ENCODE data around the gene PLA2G2F.

The PLA2G2F gene

DNA sequence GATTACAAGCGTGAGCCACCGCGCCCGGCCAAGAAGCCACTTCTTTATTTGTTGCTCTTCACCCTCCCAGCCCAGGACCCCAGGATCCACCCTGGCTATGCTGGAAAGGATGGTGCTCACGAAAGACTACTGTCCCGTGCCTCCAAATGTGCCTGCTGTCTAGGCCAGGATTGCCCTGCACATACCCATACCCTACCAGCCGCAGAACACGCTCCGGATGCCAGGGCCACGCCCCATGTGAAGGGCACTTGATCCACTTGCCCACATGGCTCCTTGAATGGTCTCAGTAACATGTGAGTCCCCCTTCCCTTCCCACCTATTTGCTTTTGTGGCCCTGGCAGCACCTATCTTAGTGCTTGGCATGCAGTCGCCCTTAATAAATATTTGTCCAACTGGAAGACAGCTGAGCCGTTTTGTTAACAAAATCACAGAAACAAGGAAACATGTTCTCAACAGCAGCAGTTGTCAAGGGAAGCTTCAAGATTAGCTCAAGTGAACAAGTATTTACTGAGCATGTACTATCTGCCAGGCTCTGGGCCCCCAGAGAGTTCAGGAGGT lies 33.0 kb downstream of the PLA2G2F start:
- DNase-seq (ENCODE audit: low read depth): no peak

DNA sequence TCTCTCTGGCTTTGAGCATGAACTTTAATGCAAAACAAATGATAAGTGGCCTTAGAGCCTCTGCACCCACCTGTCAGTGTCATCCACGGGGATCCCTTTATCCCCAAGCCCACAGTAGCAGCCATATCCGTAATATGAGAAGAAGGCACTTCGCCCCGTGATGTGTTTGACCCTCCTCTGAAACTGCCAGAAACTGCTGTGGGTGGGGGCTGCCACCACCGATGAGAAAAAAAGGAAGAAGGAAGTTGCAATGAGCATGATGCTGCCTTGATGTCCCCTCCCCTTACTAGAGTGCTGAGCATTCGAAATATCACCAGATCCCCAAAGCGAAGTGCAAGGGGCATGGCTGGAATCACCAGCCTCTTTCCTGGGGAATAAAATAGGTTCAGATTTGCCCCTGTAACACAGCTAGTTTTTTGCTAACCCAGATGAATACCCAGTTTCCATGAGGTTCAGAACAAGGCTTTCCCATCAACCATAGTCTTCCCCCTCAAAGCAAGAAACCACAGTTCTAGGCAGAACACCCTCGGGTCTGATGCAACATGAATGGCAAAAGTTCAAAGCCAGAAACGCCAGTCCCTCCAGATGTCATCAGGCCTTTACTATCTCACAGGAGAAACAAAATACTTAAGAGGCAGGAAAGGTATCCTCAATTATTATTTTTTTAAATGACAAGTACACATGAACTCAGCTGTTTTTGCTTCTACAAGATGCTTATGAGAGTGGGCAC lies 36.0 kb downstream of the PLA2G2F start:
- DNase-seq (ENCODE audit: low read depth): no peak

DNA sequence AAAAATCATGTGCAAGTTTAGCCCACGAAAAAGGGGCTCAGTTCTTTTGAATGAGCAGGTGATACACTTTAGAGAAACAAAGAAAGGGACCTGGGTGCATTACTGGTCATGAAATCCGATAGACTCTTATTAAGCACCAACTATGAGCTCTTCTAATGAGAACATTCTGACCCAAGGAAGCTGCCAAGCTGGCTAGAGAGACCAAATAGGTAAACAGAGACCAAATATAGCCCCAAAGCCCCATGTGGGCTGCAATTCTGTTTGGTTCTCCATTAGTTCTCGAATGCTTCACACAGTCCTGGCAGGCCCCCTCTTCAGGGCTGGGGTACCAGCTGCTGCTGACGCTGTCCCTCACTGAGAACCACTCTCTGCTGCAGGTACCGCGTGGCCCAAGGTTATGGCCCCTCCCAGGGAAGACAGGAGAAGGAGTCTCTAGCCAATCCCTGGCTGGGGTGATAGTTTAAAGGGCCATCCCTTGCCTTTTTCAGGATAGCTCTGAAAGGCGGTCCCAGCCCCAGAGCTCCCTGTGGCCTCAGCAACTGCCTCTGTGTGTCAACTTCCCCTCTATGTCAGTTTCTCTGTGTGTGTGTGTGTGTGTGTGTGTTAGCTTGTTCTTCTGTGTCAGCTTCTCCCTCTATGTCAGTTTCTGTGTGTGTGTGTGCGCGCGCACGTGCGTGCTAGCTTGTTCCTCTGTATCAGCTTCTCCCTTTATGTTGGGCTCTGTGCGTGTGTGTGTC lies 39.7 kb downstream of the PLA2G2F start:
- no peak for DNase-seq (ENCODE audit: low read depth)

DNA sequence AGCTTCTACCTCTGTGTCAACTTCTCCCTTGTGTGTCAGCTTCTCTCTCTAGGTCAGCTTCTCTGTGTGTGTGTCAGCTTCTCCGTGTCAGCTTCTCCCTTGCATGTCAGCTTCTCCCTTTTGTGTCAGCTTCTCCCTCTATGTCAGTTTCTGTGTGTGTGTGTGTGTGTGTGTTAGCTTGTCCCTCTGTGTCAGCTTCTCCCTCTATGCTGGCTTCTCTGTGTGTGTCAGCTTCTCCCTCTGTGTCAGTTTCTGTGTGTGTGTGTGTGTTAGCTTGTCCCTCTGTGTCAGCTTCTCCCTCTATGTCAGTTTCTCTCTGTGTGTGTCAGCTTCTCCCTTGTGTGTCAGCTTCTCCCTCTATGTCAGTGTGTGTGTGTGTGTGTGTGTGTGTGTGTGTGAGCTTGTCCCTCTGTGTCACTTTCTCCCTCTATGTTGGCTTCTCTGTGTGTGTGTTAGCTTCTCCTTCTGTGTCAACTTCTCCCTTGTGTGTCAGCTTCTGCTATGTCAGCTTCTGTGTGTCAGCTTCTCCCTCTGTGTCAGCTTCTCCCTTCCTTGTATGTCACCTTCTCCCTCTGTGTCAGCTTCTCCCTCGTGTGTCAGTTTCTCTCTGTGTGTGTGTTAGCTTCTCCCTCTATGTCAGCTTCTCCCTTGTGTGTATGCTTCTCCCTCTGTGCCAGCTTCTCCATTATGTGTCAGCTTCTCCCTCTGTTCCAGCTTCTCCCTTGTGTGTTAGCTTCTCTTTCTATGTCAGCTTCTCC lies 40.4 kb downstream of the PLA2G2F start:
- no peak for DNase-seq (ENCODE audit: low read depth)

DNA sequence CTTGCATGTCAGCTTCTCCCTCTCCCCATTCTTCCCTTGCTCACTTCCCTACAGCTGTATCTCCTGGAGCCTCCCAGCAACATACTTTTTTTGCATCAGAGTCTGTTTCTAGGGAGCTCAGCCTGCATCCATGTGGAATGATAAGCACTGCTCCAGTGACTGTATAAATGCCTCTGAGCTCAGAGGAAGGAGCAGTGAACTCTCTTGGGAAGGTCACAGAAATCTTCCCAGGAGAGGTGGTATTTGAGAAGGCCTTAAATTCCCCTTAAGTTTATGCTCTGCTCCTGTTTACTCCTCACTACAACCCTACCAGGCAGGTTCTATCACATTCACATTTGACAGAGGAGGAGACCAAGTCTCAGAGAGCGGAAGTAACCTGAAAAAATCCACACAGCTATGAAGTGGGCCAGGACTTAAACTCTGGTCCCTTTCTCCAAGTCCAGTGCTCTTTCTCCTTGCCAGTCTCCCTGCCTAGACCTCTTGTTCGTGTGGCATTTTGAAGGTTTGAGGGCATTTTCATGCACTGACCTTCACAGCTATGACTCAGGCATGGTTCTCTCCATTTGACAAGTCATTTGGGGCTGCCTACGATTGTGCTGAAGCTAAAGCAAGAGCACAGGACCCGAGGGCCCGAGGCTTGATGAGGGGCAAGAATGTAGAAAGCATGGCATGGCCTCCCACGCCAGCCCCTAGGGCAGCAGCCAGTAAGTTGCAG lies 41.2 kb downstream of the PLA2G2F start:
- DNase-seq (ENCODE audit: low read depth): no peak

DNA sequence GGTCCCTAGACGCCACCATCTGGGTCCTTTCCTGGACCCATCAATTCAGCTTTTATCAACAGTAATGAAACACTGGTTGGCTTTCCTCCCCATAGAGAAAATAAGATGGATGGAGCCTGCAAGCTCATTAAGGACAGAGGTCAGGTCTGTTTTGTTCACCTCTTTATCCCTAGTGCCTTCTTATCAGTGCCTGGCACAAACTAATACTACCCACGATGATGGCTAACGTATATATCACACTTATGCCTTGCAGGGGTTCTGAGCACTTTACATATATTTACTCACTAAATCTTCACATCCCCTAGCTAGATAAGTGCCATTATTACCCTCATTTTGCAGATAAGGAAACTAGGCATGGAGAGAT lies 41.7 kb downstream of the PLA2G2F start:
- DNase-seq (ENCODE audit: low read depth): no peak

DNA sequence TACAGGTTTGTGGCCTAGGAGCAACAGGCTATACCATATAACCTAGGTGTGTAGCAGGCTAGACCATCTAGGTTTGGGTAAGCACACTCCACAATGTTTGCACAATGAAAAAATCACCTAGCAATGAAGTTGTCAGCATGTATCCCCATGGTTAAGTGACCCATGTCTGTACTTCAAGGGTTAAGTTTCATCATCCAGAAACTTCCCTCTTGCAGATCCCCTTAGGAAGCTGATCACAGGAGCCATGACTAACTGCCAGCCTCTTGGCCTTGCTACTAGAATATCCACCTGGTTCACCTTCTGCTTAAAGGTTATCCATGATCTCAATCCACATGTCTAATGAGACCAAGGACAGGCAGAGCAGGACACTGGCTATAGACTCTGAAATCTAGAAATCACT lies 43.3 kb downstream of the PLA2G2F start:
- DNase-seq (ENCODE audit: low read depth): no peak

DNA sequence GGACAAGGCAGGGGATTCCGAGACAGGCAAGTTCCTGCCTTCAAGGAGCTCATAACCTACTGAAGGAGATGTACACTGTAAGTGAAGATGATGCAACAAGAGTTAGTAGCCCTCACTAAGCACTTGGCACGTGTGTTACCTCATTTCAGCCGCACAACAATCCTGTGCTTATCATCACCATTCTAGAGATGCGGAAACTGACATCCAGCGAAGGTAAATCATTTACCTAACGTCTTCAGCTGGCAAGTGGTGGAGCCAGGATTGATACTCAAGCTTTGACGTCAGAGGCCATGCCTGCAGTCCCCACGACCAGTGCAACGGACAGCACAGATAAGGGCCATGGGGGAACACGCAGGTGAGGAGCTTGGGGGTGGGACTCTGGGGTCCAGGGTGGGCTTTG lies 43.9 kb downstream of the PLA2G2F start:
- DNase-seq (ENCODE audit: low read depth): no peak

DNA sequence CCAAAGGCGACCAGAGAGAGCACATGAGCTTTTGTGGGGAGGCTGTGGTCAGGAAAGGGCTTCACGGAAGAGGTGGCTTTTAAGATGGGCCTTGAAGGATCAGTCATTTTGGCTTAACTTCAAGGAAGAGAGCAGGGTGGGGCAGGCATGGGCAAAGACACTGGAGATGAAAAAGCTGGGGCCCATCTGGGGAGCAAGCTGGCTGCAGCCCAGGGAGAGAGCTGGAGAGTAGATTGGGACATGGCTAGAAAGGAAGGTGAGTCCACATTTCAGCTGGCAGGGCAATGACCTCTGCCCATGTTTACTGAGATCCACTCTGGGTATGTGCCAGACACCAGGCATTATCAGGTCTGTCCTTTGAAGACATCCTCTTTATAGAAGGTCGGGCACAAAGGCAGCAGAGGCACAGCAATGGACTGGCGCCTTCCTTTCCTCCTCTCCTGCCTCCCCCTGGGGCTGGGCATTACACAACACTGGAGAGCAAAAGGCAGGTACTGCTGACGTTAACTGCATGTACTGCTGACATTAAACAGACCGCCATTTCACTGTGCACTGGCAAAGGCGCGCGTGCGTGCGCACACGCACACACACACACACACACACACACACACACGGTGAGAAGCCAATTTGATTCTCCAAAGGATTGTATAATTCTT lies 44.6 kb downstream of the PLA2G2F start:
- DNase-seq (ENCODE audit: low read depth): no peak

DNA sequence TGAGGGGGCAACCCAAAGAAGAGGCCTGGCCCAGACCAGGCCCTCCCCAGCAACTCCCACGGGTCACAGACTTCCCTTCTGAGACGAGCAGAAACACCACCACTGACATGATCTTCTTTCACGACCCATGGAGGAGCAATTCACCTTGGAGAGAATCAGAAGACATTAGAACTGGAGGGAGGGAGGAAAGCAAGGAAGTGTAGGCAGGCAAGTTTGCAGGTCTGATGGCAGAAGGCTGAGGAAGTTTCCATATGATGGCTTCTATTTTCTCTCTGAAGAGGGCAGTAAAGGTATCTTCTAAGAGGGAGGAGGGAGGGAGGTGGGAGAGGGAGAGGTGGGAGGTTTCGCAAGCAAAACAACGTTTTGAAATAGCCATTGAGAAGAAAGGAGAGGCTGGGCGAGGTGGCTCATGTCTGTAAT lies 45.4 kb downstream of the PLA2G2F start:
- DNase-seq (ENCODE audit: low read depth): no peak

DNA sequence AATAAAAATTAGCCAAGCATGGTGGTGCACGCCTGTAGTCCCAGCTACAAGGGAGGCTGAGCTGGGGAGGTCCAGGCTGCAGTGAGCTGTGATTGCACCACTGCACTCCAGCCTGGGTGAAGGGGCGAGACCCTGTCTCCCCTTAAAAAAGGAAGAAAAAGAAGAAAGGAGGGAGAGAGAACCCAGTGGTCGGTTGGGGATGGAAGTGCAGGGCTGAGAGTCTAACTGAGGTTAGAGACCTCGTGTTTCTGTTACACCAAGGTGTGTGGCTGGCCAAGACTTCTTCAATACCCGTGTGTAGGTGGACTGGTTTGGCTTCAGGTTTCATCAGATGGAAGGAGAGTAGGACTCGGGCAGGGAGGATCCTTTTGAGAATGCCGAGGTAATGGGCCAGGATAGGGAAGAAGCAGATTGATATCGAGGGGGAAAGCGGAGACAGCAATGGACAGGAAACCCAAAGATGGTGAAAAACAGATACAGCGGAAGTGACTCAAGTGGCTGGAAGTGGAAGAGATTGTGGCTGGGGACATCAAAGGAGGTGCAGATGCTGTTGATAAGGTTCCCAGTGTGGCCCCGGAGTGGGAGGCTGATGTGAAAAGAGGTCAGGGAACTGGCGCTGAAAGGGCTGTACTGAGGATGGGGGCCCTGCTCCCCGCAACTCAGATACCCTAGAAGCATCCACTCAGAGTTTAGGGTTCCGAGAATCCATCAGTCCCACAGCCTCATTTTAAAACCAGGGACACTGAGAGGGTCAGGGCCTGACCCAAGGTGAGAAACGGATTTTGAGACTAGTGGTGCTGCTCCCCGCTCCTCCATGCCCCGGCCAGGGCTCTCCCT lies 46.1 kb downstream of the PLA2G2F start:
- DNase-seq (ENCODE audit: low read depth): peak; percentile 31

DNA sequence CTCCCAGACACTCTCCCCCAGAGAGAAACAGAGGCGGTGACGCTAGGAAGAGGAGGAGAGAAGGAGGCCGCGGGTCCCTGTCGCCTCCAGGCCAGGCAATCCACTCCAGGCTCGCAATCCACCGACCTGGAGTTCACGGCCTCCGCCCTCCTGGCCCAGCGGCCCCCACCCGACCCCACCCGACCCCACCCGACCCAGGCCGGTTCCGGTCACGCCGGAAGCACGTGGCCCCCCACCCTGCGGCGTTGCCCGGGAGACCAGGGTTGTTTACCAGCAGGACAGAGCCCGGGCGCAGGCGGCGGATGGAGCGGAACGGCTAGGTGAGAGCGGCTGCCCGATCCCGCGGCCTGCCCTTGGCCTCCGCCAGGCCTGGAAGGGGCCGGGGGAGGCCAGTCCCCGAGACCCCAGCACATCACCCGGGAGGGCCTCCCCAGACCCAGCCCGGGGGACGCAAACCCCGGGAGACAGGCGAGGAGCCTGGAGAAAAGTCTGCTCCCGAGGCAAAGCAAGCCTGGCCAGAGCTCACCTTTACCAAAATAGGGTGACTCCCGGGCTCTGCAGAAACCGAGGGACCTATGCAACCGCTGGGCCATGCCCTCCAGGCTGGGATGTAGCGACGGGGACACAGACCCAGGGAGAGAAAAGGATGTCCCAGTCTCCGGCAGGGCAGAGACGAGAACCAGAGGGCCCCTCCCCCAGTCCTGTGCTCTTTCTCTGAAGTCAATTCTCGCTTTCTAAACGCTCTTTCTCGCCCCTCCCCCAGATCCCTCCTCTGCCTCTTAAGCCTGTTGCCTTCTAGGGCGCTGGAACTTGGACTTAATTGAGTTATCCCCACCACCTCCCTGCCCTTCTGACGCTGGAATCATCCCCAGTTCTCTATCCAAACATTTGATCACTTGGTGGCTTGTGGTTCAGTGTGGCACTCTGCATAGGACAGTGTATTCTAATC lies 47.0 kb downstream of the PLA2G2F start, which contains the start of the genes PLA2G2C and UBXN10:
TSS of gene PLA2G2C (minus strand) at position 685 of the 949 bp plus-strand sequence. CDS start 9,155 bp downstream, outside the sequence.
TSS of gene UBXN10 (plus strand) at position 263 of the 949 bp plus-strand sequence. CDS start 4,466 bp downstream, outside the sequence.
- peak; percentile 49 for DNase-seq (ENCODE audit: low read depth)

DNA sequence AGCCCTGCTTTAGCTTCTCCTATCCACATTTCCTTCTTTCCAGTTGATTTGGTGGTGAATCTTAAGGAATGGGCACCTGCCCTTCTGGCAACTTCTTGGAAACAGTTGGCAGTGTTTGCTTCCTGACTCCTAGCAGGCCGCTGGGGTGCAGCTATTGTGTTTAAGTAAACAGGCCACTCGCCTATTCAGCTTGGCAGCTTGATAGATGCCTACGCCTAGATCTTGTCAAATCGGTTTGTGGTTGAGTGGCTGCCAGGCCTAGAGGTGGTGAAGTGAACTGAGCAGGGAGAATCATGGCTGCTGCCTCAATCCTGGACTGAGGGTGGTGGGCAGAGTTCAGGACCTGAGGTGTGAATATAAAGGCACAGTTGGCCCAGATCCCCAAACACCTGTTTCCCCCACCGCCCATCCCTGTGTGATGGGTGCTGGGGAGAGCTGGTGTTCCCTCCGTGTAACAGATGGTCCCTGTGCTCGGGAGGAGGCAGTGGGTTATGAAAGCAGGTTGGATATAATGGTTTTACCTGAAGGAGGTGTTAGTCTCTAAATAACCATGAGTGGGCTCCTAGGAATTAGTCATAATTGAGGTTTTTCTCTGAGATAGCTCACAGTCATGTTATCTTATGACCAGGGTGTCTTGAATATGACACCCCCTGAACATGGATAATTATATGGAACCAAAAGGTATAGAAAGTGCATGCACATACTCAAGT lies 48.1 kb downstream of the PLA2G2F start:
- no peak for DNase-seq (ENCODE audit: low read depth)

DNA sequence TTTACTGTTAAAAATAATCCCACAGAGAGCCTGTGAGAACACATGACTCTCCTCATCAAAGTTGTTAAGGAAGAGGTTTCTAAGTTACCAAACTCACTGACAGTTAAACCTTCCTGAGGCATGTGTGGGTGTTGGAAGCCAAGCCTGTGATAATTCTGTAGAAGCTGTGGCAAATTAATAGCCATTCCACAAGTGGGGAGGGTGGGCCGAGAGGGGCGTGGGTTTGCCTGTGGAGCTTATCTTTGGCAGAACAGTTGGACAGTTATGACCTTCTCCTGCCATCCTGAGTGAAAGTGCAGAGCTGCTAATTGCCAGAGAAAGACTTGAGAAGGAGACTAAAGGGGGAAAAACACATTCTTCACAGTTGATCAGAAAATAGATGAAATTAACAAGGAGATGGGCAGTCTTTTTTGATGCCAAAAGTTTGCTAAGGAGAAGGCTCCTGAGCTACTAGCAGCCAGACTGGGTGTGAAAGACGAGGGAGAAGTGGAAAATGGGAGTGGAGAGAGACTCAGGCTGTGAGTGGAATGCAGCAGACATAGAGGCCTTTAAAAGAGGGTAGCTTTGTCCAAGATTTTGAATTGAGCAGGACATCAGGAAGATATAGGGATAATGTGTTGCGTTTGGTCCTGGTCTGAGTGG lies 48.8 kb downstream of the PLA2G2F start:
- DNase-seq (ENCODE audit: low read depth): no peak

DNA sequence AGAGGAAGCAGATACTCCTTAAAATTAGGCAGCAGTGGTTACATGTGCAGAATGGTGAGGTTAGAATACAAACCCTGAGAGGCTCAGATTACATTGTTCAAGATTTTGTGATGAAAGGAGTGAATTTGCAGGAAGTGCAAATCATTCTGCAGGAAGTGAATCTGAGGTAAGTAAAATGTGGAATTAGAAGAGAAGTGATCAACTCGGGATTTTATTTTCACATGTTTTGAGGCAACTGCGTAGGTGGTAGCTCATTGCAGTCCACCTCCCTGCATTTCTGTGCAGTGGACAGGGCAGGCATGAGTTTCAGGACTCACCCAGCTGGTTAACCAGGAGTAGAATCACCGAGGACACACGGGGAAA lies 49.3 kb downstream of the PLA2G2F start:
- no peak for DNase-seq (ENCODE audit: low read depth)

DNA sequence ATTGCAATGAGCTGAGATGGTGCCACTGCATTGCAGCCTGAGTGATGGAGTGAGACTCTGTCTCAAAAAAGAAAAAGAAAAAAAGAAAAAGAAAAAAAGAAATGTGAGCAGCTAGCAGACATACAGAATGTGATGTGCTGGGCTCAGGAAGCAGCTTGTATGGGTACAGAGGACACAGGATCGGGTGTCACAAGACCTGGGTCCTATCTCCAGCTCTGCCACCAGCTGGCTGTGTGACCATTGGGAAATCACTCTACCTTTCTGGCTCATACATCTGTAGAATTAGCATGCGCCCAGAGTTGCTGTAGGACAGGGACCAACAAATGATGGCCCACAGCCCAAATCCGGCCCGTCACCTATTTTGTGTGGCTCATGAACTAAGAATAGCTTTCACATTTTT lies 50.5 kb downstream of the PLA2G2F start:
- DNase-seq (ENCODE audit: low read depth): no peak

DNA sequence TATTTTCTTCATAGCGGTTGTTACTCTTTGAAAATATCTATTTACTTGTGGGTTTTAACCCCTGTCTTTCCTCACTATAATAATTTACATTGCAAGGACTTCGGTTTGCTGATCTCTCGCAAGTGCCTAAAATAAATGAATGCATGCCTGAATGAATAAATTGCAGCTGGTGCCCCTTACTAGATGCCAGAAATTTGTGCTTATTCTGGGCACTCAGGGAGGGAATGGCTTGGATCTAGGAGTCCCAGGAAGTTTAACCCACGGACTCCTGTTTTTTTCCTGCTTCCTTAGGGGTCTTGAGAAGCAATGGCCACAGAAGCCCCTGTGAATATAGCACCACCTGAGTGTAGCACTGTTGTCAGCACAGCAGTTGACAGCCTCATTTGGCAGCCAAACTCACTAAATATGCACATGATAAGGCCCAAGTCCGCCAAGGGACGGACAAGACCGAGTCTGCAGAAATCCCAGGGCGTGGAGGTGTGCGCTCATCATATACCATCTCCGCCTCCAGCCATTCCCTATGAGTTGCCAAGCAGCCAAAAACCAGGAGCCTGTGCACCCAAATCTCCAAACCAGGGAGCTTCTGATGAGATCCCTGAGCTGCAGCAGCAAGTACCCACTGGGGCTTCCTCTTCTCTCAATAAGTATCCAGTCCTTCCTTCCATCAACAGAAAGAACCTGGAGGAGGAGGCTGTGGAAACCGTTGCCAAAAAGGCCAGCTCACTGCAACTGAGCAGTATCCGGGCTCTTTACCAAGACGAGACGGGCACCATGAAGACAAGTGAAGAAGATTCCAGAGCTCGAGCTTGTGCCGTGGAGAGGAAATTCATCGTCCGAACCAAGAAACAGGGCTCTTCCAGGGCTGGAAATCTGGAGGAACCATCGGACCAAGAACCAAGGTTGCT lies 51.4 kb downstream of the PLA2G2F start:
- no peak for DNase-seq (ENCODE audit: low read depth)

All from stimulated activated CD4-positive, alpha-beta T cell treated with anti-CD3 and anti-CD28 coated beads, Interleukin-2, amount 100 ng/mL, for 4 hours (primary cell).